Liver (tissue), 9 donors: ENCODE measurements around the gene ECM2. TPM values are rescaled to one million over a fixed set of nuclear protein-coding genes. Genes with fewer than 3 reads are reported as not detected.

Experiments
- DNase-seq: peaks from one replicate; pipeline ENCODE4 v3.0.0-alpha.2; 2017; ENCODE audit warnings: low spot score
- H3K27ac ChIP-seq, 2 donors: one replicate each; pipeline ENCODE4 v1.7.0; 2013; ENCODE audit warnings: inconsistent platforms in 2 of 2, low read length in 2 of 2, control low read depth in 1 of 2, low read depth in 1 of 2, mild to moderate bottlenecking in 1 of 2
- H3K27me3 ChIP-seq, 4 donors: one replicate each; pipeline versions ENCODE4 v1.6.1 to v1.7.0; 2013; ENCODE audit warnings: low read length in 3 of 4, inconsistent platforms in 1 of 4, mild to moderate bottlenecking in 1 of 4, moderate library complexity in 1 of 4; ENCODE audit not compliant: control insufficient read depth in 4 of 4, insufficient read depth in 4 of 4
- H3K36me3 ChIP-seq, 4 donors: one replicate each; pipeline versions ENCODE4 v1.6.1 to v1.7.0; 2013; ENCODE audit warnings: low read length in 3 of 4, mild to moderate bottlenecking in 3 of 4, low read depth in 1 of 4, moderate library complexity in 1 of 4; ENCODE audit not compliant: control insufficient read depth in 4 of 4, insufficient read depth in 3 of 4
- H3K4me1 ChIP-seq, 4 donors: one replicate each; pipeline versions ENCODE4 v1.6.1 to v1.7.0; 2013; ENCODE audit warnings: low read length in 3 of 4, mild to moderate bottlenecking in 3 of 4, moderate library complexity in 1 of 4; ENCODE audit not compliant: control insufficient read depth in 4 of 4, insufficient read depth in 4 of 4
- H3K4me3 ChIP-seq, 3 donors: one replicate each; pipeline versions ENCODE4 v1.6.1 to v1.7.0; 2013; ENCODE audit warnings: low read length in 3 of 3, control low read depth in 1 of 3, low read depth in 1 of 3, mild to moderate bottlenecking in 1 of 3
- H3K9ac ChIP-seq, 2 donors: one replicate each; pipeline ENCODE4 v1.7.0; 2013; ENCODE audit warnings: low read length in 2 of 2, mild to moderate bottlenecking in 2 of 2, moderate library complexity in 2 of 2, control low read depth in 1 of 2, low read depth in 1 of 2
- H3K9me3 ChIP-seq, 4 donors: one replicate each; pipeline versions ENCODE4 v1.6.1 to v1.7.0; 2013; ENCODE audit warnings: low read length in 3 of 4; ENCODE audit not compliant: control insufficient read depth in 4 of 4
- EGR1 ChIP-seq, 2 donors: IDR thresholded peaks; 2 replicates each; pipeline ENCODE4 v1.6.1; 2016 to 2018; ENCODE audit warnings: antibody characterized with exemption in 2 of 2, low read depth in 2 of 2
- FOXA1 ChIP-seq: IDR thresholded peaks from 2 replicates; pipeline ENCODE4 v1.6.1; 2016; ENCODE audit warnings: antibody characterized with exemption
- FOXA2 ChIP-seq: IDR thresholded peaks from 2 replicates; pipeline ENCODE4 v1.6.1; 2016; ENCODE audit warnings: antibody characterized with exemption
- GABPA ChIP-seq, 2 donors: IDR thresholded peaks in 1 of 2; conservative IDR thresholded peaks in 1 of 2; 2 replicates each; pipeline ENCODE4 v1.6.1; 2016; ENCODE audit warnings: antibody characterized with exemption in 2 of 2, mild to moderate bottlenecking in 1 of 2, moderate library complexity in 1 of 2
- HNF4A ChIP-seq, 2 donors: conservative IDR thresholded peaks; 2 replicates each; pipeline ENCODE4 v1.6.1; 2016; ENCODE audit warnings: antibody characterized with exemption in 2 of 2, mild to moderate bottlenecking in 2 of 2
- HNF4G ChIP-seq: IDR thresholded peaks from 2 replicates; pipeline ENCODE4 v1.6.1; 2016; ENCODE audit warnings: antibody characterized with exemption
- JUND ChIP-seq, 2 donors: IDR thresholded peaks; 2 replicates each; pipeline ENCODE4 v1.6.1; 2016; ENCODE audit warnings: antibody characterized with exemption in 2 of 2
- NR2F2 ChIP-seq: IDR thresholded peaks from 2 replicates; pipeline ENCODE4 v1.6.1; 2016; ENCODE audit warnings: antibody characterized with exemption
- RAD21 ChIP-seq, 2 donors: IDR thresholded peaks; 2 replicates each; pipeline ENCODE4 v1.6.1; 2016; ENCODE audit warnings: antibody characterized with exemption in 2 of 2, mild to moderate bottlenecking in 2 of 2
- RXRA ChIP-seq, 2 donors: IDR thresholded peaks; 2 replicates each; pipeline ENCODE4 v1.6.1; 2017 to 2018; ENCODE audit warnings: antibody characterized with exemption in 2 of 2, mild to moderate bottlenecking in 1 of 2
- SP1 ChIP-seq: IDR thresholded peaks from 2 replicates; pipeline ENCODE4 v1.6.1; 2018; ENCODE audit warnings: antibody characterized with exemption, mild to moderate bottlenecking
- TAF1 ChIP-seq: conservative IDR thresholded peaks from 2 replicates; pipeline ENCODE4 v1.6.1; 2016; ENCODE audit warnings: antibody characterized with exemption, mild to moderate bottlenecking
- YY1 ChIP-seq: IDR thresholded peaks from 2 replicates; pipeline ENCODE4 v1.6.1; 2016; ENCODE audit warnings: antibody characterized with exemption, mild to moderate bottlenecking
- WGBS: extraction: QIAGEN DNeasy Blood & Tissue Kit; methylation state at CpG from one replicate; pipeline ENCODE4 v1.1.7; 2013; 5-methylcytosine and 5-hydroxymethylcytosine counted together
- polyA plus RNA-seq, 2 donors: library from polyadenylated mRNA; stranded (reverse) in 1 of 2; unstranded in 1 of 2; fragments of 200-250 nt in 1 of 2; fragments of >200 nt in 1 of 2; fragmentation: Nextera tagmentation in 1 of 2; extraction: Ambion mirVana in 1 of 2; gene quantifications; one replicate each; pipeline versions ENCODE4 v1.2.1 to v1.2.3, GENCODE V29; 2013 to 2015
- total RNA-seq, 2 donors: library from RNA; depleted of rRNA; stranded (reverse); fragments of >200 nt; gene quantifications; one replicate each; pipeline ENCODE4 v1.2.3, GENCODE V29; 2014
- TF ChIP-seq, protein P1 (sequence below): fragments of 150-350 bp; IDR thresholded peaks from 2 replicates; pipeline ENCODE4 v1.5.1; 2017; ENCODE audit warnings: improper control_type of control experiment, low read depth, low read length; ENCODE audit not compliant: missing input control
- TF ChIP-seq, protein P2 (sequence below): IDR thresholded peaks from 2 replicates; pipeline ENCODE4 v1.6.1; 2016; ENCODE audit warnings: antibody characterized with exemption
- TF ChIP-seq, protein P3 (sequence below): IDR thresholded peaks from 2 replicates; pipeline ENCODE4 v1.6.1; 2016; ENCODE audit warnings: antibody characterized with exemption
- TF ChIP-seq, protein P4 (sequence below): IDR thresholded peaks from 2 replicates; pipeline ENCODE4 v1.6.1; 2016; ENCODE audit warnings: antibody characterized with exemption
- TF ChIP-seq, protein P5 (sequence below): IDR thresholded peaks from 2 replicates; pipeline ENCODE4 v1.6.1; 2016; ENCODE audit warnings: antibody characterized with exemption, mild to moderate bottlenecking
- donor health status: healthy.
- donor health status: healthy.
- donor health status: healthy.
- donor health status: healthy.
- donor health status: healthy.

ECM2 gene
- total and polyA plus RNA-seq, 4 donors, result 11.6 to 42.0 (median 15.3) TPM

DNA sequence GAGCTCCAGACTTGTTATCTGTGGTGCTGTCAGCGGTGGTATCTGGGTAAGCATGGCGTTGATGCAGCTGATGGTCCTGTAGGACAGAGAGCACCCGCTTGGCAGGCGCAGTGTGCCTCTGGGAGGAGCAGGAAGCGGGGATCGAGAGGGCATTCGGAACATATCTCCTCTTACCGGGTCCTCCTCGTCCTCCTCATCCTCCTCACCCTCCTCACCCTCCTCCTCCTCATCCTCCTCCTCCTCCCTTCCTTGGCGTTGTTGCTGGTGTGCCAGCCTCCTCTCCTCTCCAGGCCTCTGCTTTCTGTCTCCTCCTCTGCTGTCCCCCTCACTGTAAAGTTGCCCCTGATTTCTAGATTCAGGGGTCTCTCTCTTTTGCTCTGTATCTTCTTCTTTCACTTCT is 21.2 kb downstream of the ECM2 start:
- 92% methylated on average over 10 of the region's 10 CpGs for WGBS
- TF ChIP-seq, protein P1, sequence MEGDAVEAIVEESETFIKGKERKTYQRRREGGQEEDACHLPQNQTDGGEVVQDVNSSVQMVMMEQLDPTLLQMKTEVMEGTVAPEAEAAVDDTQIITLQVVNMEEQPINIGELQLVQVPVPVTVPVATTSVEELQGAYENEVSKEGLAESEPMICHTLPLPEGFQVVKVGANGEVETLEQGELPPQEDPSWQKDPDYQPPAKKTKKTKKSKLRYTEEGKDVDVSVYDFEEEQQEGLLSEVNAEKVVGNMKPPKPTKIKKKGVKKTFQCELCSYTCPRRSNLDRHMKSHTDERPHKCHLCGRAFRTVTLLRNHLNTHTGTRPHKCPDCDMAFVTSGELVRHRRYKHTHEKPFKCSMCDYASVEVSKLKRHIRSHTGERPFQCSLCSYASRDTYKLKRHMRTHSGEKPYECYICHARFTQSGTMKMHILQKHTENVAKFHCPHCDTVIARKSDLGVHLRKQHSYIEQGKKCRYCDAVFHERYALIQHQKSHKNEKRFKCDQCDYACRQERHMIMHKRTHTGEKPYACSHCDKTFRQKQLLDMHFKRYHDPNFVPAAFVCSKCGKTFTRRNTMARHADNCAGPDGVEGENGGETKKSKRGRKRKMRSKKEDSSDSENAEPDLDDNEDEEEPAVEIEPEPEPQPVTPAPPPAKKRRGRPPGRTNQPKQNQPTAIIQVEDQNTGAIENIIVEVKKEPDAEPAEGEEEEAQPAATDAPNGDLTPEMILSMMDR, result no peak
- TF ChIP-seq YY1, result no peak
- no peak for TF ChIP-seq FOXA1
- no peak for TF ChIP-seq FOXA2
- Histone ChIP-seq H3K36me3 (peaks cover 1 to 10% (median 9%) of the 10 kb centered on the region in 4 donors), H3K9me3 (no peaks in the 10 kb centered on the region), H3K27me3 (no peaks in the 10 kb centered on the region), H3K9ac (no peak overlapping the region), H3K4me3 (no peak overlapping the region), H3K4me1 (no peaks in the 10 kb centered on the region), H3K27ac (no peak overlapping the region)
- no peak for DNase-seq

DNA sequence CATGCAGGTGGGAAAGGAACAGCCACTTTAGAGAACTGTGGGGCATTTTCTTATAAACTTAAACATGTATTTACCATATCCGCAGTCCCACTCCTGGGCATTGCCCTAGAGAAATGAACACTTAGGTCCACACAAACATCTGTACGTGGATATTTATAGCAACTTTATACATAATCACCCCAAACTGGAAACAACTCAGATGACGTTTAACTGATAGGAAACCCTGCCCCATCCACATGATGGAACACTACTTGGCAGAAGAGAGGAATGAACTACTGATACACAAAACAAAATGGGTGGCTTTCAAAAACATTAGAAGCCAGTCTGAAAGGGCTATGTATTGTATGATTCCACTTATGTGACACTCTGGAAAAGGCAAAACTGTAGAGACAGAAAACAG is 22.4 kb downstream of the ECM2 start:
- Histone ChIP-seq H3K4me1 (no peaks in the 10 kb centered on the region), H3K36me3 (peaks cover 0 to 12% (median 10%) of the 10 kb centered on the region in 4 donors), H3K27me3 (no peaks in the 10 kb centered on the region), H3K9ac (no peak overlapping the region), H3K27ac (no peak overlapping the region), H3K4me3 (no peak overlapping the region), H3K9me3 (no peaks in the 10 kb centered on the region)
- TF ChIP-seq, protein P2, sequence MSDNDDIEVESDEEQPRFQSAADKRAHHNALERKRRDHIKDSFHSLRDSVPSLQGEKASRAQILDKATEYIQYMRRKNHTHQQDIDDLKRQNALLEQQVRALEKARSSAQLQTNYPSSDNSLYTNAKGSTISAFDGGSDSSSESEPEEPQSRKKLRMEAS, result no peak
- TF ChIP-seq HNF4G (no peak), HNF4A (conservative IDR thresholded peaks at IDR 0.05) (no peak), YY1 (no peak), JUND (IDR thresholded peaks at IDR 0.05) (no peak), NR2F2 (no peak), RAD21 (IDR thresholded peaks at IDR 0.05) (no peak), RXRA (IDR thresholded peaks at IDR 0.05) (no peak), TAF1 (no peak), GABPA (IDR thresholded peaks at IDR 0.05 in 1 of 2, conservative IDR thresholded peaks at IDR 0.05 in 1 of 2) (no peak), EGR1 (IDR thresholded peaks at IDR 0.05; ENCODE audit: low read depth in 2 of 2) (no peak), FOXA2 (no peak), SP1 (no peak)
- TF ChIP-seq, protein P3, sequence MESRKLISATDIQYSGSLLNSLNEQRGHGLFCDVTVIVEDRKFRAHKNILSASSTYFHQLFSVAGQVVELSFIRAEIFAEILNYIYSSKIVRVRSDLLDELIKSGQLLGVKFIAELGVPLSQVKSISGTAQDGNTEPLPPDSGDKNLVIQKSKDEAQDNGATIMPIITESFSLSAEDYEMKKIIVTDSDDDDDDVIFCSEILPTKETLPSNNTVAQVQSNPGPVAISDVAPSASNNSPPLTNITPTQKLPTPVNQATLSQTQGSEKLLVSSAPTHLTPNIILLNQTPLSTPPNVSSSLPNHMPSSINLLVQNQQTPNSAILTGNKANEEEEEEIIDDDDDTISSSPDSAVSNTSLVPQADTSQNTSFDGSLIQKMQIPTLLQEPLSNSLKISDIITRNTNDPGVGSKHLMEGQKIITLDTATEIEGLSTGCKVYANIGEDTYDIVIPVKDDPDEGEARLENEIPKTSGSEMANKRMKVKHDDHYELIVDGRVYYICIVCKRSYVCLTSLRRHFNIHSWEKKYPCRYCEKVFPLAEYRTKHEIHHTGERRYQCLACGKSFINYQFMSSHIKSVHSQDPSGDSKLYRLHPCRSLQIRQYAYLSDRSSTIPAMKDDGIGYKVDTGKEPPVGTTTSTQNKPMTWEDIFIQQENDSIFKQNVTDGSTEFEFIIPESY, result no peak
- TF ChIP-seq, protein P4, sequence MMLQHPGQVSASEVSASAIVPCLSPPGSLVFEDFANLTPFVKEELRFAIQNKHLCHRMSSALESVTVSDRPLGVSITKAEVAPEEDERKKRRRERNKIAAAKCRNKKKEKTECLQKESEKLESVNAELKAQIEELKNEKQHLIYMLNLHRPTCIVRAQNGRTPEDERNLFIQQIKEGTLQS, result no peak
- TF ChIP-seq, protein P5, sequence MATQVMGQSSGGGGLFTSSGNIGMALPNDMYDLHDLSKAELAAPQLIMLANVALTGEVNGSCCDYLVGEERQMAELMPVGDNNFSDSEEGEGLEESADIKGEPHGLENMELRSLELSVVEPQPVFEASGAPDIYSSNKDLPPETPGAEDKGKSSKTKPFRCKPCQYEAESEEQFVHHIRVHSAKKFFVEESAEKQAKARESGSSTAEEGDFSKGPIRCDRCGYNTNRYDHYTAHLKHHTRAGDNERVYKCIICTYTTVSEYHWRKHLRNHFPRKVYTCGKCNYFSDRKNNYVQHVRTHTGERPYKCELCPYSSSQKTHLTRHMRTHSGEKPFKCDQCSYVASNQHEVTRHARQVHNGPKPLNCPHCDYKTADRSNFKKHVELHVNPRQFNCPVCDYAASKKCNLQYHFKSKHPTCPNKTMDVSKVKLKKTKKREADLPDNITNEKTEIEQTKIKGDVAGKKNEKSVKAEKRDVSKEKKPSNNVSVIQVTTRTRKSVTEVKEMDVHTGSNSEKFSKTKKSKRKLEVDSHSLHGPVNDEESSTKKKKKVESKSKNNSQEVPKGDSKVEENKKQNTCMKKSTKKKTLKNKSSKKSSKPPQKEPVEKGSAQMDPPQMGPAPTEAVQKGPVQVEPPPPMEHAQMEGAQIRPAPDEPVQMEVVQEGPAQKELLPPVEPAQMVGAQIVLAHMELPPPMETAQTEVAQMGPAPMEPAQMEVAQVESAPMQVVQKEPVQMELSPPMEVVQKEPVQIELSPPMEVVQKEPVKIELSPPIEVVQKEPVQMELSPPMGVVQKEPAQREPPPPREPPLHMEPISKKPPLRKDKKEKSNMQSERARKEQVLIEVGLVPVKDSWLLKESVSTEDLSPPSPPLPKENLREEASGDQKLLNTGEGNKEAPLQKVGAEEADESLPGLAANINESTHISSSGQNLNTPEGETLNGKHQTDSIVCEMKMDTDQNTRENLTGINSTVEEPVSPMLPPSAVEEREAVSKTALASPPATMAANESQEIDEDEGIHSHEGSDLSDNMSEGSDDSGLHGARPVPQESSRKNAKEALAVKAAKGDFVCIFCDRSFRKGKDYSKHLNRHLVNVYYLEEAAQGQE, result no peak
- TF ChIP-seq, protein P1, result no peak
- 79% methylated on average over 3 of the region's 3 CpGs for WGBS
- no peak for DNase-seq
